GM15510 (cell line): ENCODE results near the gene PAK4.

Source experiments
- POLR2A ChIP-seq: IDR thresholded peaks from 3 replicates; pipeline ENCODE4 v1.6.1; 2011; ENCODE audit warnings: borderline replicate concordance; ENCODE audit not compliant: insufficient read length; ENCODE audit errors: extremely low read depth

The PAK4 gene

GRCh38 chr19:39135701-39136100, 10.1 kb downstream of the PAK4 start:
- no peak for TF ChIP-seq POLR2A

DNA sequence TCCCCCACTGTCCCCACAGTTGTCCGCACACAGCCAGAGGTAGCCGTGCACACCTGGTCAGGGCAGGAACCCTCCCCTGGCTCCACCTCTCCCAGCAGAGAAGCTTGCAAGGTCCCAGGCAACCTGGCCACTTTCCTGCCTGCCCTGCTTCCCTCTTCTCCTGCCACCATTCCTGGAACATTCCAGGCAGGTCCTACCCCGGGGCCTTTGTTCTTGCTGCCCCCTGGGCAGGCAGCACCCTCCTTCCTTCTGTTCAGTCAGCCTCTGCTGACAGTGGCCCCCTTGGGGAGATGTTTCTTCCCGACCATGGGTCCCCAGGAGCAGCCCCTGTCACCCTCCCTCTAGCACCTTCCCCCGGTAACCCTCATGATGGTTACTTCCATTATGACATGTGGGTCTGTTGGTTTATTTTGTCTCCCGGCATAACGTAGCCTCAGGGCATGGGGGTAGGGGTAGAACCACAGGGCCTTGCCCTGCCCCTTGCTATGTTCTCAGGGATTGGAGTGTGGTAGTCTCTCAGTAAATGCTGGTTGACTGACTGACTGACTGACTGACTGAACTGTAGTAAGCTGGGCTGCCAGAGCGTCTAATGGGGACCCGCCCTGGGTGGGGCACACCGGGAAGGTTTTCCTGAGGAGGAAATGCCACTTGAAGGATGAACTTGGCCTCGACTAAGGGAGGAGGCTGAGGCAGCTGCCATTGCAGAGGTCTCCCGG, 10.8 kb downstream of the PAK4 start:
- no peak for TF ChIP-seq POLR2A

- no peak for TF ChIP-seq POLR2A
Measured at GRCh38 chr19:39137131-39137530, 11.5 kb downstream of the PAK4 start.

- no peak for TF ChIP-seq POLR2A
Measured at GRCh38 chr19:39138221-39139211, 12.9 kb downstream of the PAK4 start.

GRCh38 chr19:39139305-39139874, 13.8 kb downstream of the PAK4 start:
- TF ChIP-seq POLR2A = no peak

GRCh38 chr19:39139971-39140453, 14.4 kb downstream of the PAK4 start:
- TF ChIP-seq POLR2A = no peak

GRCh38 chr19:39140594-39140993, 15.0 kb downstream of the PAK4 start:
- TF ChIP-seq POLR2A = no peak

- no peak for TF ChIP-seq POLR2A
Measured at GRCh38 chr19:39141929-39142328, 16.3 kb downstream of the PAK4 start.

GRCh38 chr19:39142630-39143029, 17.0 kb downstream of the PAK4 start:
- no peak for TF ChIP-seq POLR2A

GRCh38 chr19:39144290-39145071, 18.9 kb downstream of the PAK4 start:
- no peak for TF ChIP-seq POLR2A

- no peak for TF ChIP-seq POLR2A
Measured at GRCh38 chr19:39145180-39145953, 19.8 kb downstream of the PAK4 start.

DNA sequence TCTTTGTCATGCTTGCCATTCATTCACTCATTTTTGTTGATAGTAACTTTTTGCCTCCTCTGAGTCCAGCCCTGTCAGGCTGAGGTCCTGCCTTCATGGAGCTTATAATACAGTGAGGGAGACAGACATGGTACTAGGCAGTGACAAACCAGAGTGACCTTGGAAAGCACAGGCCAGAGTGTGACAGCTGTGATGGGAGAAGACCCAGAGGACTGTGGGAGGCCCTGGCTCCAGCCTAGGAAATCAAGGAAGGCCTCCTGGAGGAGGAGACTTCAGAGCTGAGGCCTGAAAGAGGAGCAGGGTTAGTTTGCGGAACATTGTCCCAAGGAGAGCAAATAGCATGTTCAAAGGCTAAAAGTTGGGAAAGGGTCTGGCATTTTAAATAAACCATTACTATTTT, 20.5 kb downstream of the PAK4 start:
- TF ChIP-seq POLR2A = no peak

DNA sequence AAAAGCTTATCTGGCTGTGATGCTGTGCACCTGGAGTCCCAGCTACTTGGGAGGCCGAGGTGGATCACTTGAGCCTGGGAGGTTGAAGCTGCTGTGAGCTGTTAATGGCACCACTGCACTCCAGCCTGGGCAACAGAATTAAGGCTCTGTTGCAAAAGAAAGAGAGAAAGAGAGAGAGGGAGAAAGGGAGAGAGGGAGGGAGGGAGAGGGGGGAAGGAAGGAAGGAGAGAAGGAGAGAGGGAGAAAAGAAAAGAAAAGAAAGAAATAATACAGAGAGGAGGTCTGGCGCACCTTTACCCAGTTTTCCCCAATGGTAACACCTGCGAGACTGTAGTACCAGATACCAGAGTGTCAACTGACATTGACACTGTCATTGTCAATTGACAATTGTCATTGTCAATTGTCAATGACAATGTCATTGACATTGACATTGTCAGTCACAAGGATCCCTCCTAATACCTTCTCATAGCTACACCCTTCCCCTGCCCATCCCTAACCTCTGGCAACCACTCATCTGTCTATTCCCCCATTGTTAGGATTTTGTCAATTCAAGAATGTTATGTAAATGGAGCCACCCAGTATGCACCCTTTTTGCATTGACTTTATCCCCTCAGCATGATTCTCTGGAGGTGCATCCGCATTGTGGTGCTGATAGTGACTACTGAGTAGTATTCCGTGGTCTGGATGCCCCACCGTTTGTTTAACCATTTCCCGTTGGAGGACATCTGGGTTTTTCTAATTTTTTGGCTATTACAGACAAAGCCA, 21.3 kb downstream of the PAK4 start:
- no peak for TF ChIP-seq POLR2A
